Caco-2 (cell line): ENCODE data around the gene POMGNT2. TPM values are rescaled to one million over a fixed set of nuclear protein-coding genes. Genes with fewer than 3 reads are reported as not detected.

Source experiments
- BruUV-seq: library from RNA; stranded (reverse); fragments of 400-500 nt; replicated peaks from 2 replicates; lab custom pipeline; 2021; lab: Mats Ljungman, UMichigan
- CTCF ChIA-PET: fragments of 300-600 bp; sonication (Branson Sonifier 250); formaldehyde crosslinking; loops from one replicate; lab custom pipeline; 2022; ENCODE audit warnings: antibody characterized with exemption; lab: Charles Lee
- POLR2A ChIA-PET: fragments of 300-600 bp; sonication (Branson Sonifier 250); formaldehyde crosslinking; loops from one replicate; lab custom pipeline; 2022; ENCODE audit warnings: antibody characterized with exemption; lab: Charles Lee
- DNase-seq, 2 experiments: peaks; one replicate each; pipeline versions ENCODE4 v3.0.0 to v3.0.0-alpha.2; 2020 to 2022
- H3K27me3 ChIP-seq: replicated peaks from 2 replicates; pipeline ENCODE4 v1.6.0; 2011; ENCODE audit warnings: low read length; ENCODE audit not compliant: control insufficient read depth, insufficient read depth
- H3K36me3 ChIP-seq: 2 replicates; pipeline ENCODE4 v1.5.1; 2011; ENCODE audit warnings: low read length; ENCODE audit not compliant: control insufficient read depth, insufficient read depth
- H3K4me1 ChIP-seq: fragments of 250-450 bp; sonication (Bioruptor Pico); 2 replicates; pipeline ENCODE4 v1.5.1; 2020; ENCODE audit warnings: mild to moderate bottlenecking
- H3K4me3 ChIP-seq: 2 replicates; pipeline ENCODE4 v1.5.1; 2011; ENCODE audit warnings: low read depth, mild to moderate bottlenecking, control low read depth, low read length
- H3K9me3 ChIP-seq: fragments of 250-450 bp; sonication (Bioruptor Pico); 2 replicates; pipeline ENCODE4 v1.5.1; 2020; ENCODE audit warnings: mild to moderate bottlenecking, moderate library complexity
- H3K27ac Mint-ChIP-seq: one replicate; pipeline ENCODE4 v1.8.0; 2022; ENCODE audit warnings: mixed read lengths; ENCODE audit not compliant: unreplicated experiment
- H3K27me3 Mint-ChIP-seq: one replicate; pipeline ENCODE4 v1.8.0; 2022; ENCODE audit warnings: mixed read lengths; ENCODE audit not compliant: insufficient read depth, unreplicated experiment
- H3K36me3 Mint-ChIP-seq: one replicate; pipeline ENCODE4 v1.8.0; 2022; ENCODE audit warnings: mild to moderate bottlenecking, mixed read lengths; ENCODE audit not compliant: insufficient read depth, unreplicated experiment
- H3K4me1 Mint-ChIP-seq: one replicate; pipeline ENCODE4 v1.8.0; 2022; ENCODE audit warnings: low read depth, mixed read lengths; ENCODE audit not compliant: unreplicated experiment
- H3K4me3 Mint-ChIP-seq: one replicate; pipeline ENCODE4 v1.8.0; 2022; ENCODE audit warnings: mild to moderate bottlenecking, moderate library complexity, mixed read lengths; ENCODE audit not compliant: unreplicated experiment
- H3K9me3 Mint-ChIP-seq: one replicate; pipeline ENCODE4 v1.8.0; 2022; ENCODE audit warnings: mixed read lengths; ENCODE audit not compliant: unreplicated experiment
- CTCF ChIP-seq, 2 experiments: fragments of 200-600 bp in 1 of 2; IDR thresholded peaks; 1 replicate in 1 of 2; 2 replicates in 1 of 2; pipeline versions ENCODE4 v1.5.1 to v1.8.0; 2011 to 2022; ENCODE audit warnings: antibody characterized with exemption in 1 of 2, control low read depth in 1 of 2, inconsistent platforms in 1 of 2, low read depth in 1 of 2, low read length in 1 of 2, mild to moderate bottlenecking in 1 of 2, moderate library complexity in 1 of 2; ENCODE audit not compliant: insufficient read depth in 1 of 2, severe bottlenecking in 1 of 2, unreplicated experiment in 1 of 2
- intact Hi-C: fragments of 100-400 bp; cut with micrococcal nuclease; formaldehyde crosslinking; loops from one replicate; pipeline ENCODE4 v1.10.0; 2022; ENCODE audit not compliant: unreplicated experiment
- total RNA-seq: library from RNA; stranded (reverse); gene quantifications from 2 replicates; pipeline ENCODE4 v1.2.3, GENCODE V29; 2022

Gene POMGNT2
- total RNA-seq, 1 experiment from 2014 or later, result 10.1 TPM

DNA sequence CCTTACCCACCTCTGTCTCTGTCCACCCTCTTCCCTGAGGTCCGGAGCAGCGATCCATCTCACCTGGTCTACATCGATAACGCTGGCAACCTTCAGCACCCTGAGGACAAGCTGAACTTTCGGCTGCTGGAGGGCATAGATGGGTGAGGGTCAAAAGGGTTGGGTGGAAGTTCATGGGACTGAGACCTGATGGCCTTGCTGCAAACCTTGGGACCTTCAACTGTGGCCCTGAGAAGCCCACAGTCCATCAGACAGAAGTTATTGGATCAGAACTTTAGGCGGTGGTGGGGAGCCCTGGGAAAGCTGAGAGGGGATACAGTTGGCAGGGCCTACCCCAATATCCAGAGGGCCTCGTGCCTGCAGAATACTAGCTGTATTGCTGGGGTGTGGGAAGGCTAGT is 50.5 kb downstream of the POMGNT2 start:
- Histone ChIP-seq H3K9me3 (0 out of 2 replicates have a peak, but pooled peaks cover 2% of the 10 kb centered on the region), H3K27me3 (0 out of 2 replicates have a peak, but pooled peaks cover 1% of the 10 kb centered on the region), H3K4me3 (no peak overlapping the region), H3K4me1 (no peaks in the 10 kb centered on the region), H3K36me3 (no peaks in the 10 kb centered on the region)
- intact Hi-C loops, result no loop called here
- peaks cover 5% of the 10 kb centered on the region for H3K9me3 Mint-ChIP-seq
- H3K27me3 Mint-ChIP-seq, result peaks cover 13% of the 10 kb centered on the region
- no peaks in the 10 kb centered on the region for H3K36me3 Mint-ChIP-seq
- BruUV-seq, result no TSS peak
- ChIA-PET CTCF (no interaction called here), POLR2A (no interaction called here)
- H3K4me3 Mint-ChIP-seq, result no peak overlapping the region
- TF ChIP-seq CTCF (IDR thresholded peaks at IDR 0.05; ENCODE audit: insufficient read depth in 1 of 2, low read depth in 1 of 2, low read length in 1 of 2, severe bottlenecking in 1 of 2, unreplicated experiment in 1 of 2), result no peak
- no peak for DNase-seq
- no peak overlapping the region for H3K27ac Mint-ChIP-seq
- H3K4me1 Mint-ChIP-seq, result no peaks in the 10 kb centered on the region

DNA sequence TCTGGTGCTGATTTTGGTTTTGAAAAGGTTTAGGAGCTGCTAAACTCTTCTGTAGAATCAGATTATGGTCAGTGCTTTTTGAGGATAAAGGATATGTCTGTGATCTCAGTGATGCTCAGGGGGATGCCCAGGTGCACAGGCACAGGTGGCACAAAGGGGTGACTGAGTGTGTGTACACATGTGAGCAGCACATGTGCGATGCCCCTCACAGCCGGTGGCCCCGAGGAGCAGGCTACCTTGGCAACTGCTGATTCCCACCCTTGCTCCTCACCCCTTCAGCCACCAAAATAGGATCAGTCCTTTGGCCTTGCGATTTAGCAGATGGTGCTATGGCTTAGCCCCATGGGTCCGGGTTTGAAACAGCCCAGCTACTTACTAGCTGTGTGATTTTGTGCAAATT is 51.1 kb downstream of the POMGNT2 start:
- peaks cover 7% of the 10 kb centered on the region for H3K9me3 Mint-ChIP-seq
- POLR2A ChIA-PET, result no interaction called here
- CTCF ChIA-PET, result no interaction called here
- Histone ChIP-seq H3K4me1 (no peaks in the 10 kb centered on the region), H3K36me3 (no peaks in the 10 kb centered on the region), H3K9me3 (0 out of 2 replicates have a peak, but pooled peaks cover 2% of the 10 kb centered on the region), H3K4me3 (no peak overlapping the region), H3K27me3 (0 out of 2 replicates have a peak, but pooled peaks cover 1% of the 10 kb centered on the region)
- peaks cover 13% of the 10 kb centered on the region for H3K27me3 Mint-ChIP-seq
- no peaks in the 10 kb centered on the region for H3K4me1 Mint-ChIP-seq
- no peak for DNase-seq
- no peak overlapping the region for H3K27ac Mint-ChIP-seq
- no peak for TF ChIP-seq CTCF (IDR thresholded peaks at IDR 0.05; ENCODE audit: insufficient read depth in 1 of 2, low read depth in 1 of 2, low read length in 1 of 2, severe bottlenecking in 1 of 2, unreplicated experiment in 1 of 2)
- no peaks in the 10 kb centered on the region for H3K36me3 Mint-ChIP-seq
- intact Hi-C loops, result no loop called here
- H3K4me3 Mint-ChIP-seq, result no peak overlapping the region
- BruUV-seq, result no TSS peak

- DNase-seq, result no peak
- H3K27me3 ChIP-seq, result 0 out of 2 replicates have a peak, but pooled peaks cover 1% of the 10 kb centered on the region
- Mint-ChIP-seq H3K36me3 (no peaks in the 10 kb centered on the region), H3K27me3 (peaks cover 13% of the 10 kb centered on the region), H3K4me3 (no peak overlapping the region), H3K9me3 (peaks cover 7% of the 10 kb centered on the region), H3K27ac (no peak overlapping the region), H3K4me1 (no peaks in the 10 kb centered on the region)
- BruUV-seq, result no TSS peak
- ChIA-PET CTCF (no interaction called here), POLR2A (no interaction called here)
- no peaks in the 10 kb centered on the region for H3K4me1 ChIP-seq
- TF ChIP-seq CTCF (IDR thresholded peaks at IDR 0.05; ENCODE audit: insufficient read depth in 1 of 2, low read depth in 1 of 2, low read length in 1 of 2, severe bottlenecking in 1 of 2, unreplicated experiment in 1 of 2), result no peak
- H3K9me3 ChIP-seq, result 0 out of 2 replicates have a peak, but pooled peaks cover 2% of the 10 kb centered on the region
- no peaks in the 10 kb centered on the region for H3K36me3 ChIP-seq
- H3K4me3 ChIP-seq, result no peak overlapping the region
- intact Hi-C loops, result no loop called here
Measured at GRCh38 chr3:43053291-43053690, 52.6 kb downstream of the POMGNT2 start.
